AG09309 (cell line): ENCODE results near the gene MISP.

Experiments
- DNase-seq: peaks from one replicate; pipeline ENCODE4 v3.0.0-alpha.2; 2010; ENCODE audit warnings: low read depth
- H3K4me3 ChIP-seq: 2 replicates; pipeline ENCODE4 v1.5.1; 2011; ENCODE audit warnings: mild to moderate bottlenecking, low read depth, low read length, moderate library complexity; ENCODE audit not compliant: control insufficient read depth
- CTCF ChIP-seq: IDR thresholded peaks from 2 replicates; pipeline ENCODE4 v1.5.1; 2011; ENCODE audit warnings: mild to moderate bottlenecking, low read depth, low read length, inconsistent platforms; ENCODE audit not compliant: insufficient read depth, control insufficient read depth; ENCODE audit errors: missing control alignments

Gene MISP

GRCh38 chr19:709196-709964, 41.5 kb upstream of the MISP start:
- DNase-seq, result no peak
- H3K4me3 ChIP-seq, result no peak overlapping the region

GRCh38 chr19:709965-710571, 40.8 kb upstream of the MISP start:
- H3K4me3 ChIP-seq, result no peak overlapping the region

More at GRCh38 chr19:709196-709964, 41.5 kb upstream of the MISP start:
- no peak for TF ChIP-seq CTCF

GRCh38 chr19:710767-711166, 40.1 kb upstream of the MISP start:
- no peak overlapping the region for H3K4me3 ChIP-seq
- TF ChIP-seq CTCF, result no peak
- no peak for DNase-seq

More at GRCh38 chr19:709965-710571, 40.8 kb upstream of the MISP start:
- no peak for DNase-seq
- TF ChIP-seq CTCF, result no peak

- no peak overlapping the region for H3K4me3 ChIP-seq
- no peak for TF ChIP-seq CTCF
- no peak for DNase-seq
Observed at GRCh38 chr19:711254-711653, 39.7 kb upstream of the MISP start.

GRCh38 chr19:715347-715746, 35.6 kb upstream of the MISP start:
- no peak overlapping the region for H3K4me3 ChIP-seq
- TF ChIP-seq CTCF, result no peak
- no peak for DNase-seq

GRCh38 chr19:718251-718951, 32.5 kb upstream of the MISP start:
- no peak overlapping the region for H3K4me3 ChIP-seq
- no peak for TF ChIP-seq CTCF
- DNase-seq, result no peak
